GM18498 (cell line): ENCODE data around the gene HABP2.

Experiments used
- ATAC-seq: cut with Tn5 transposase; IDR thresholded peaks from one replicate; pipeline ENCODE4 v1.9.1; 2021; ENCODE audit warnings: mild to moderate bottlenecking, moderate library complexity; ENCODE audit not compliant: unreplicated experiment

Gene HABP2

GRCh38 chr10:113554214-113554613, 1.4 kb downstream of the HABP2 start:
- ATAC-seq, result no peak

GRCh38 chr10:113555245-113555644, 2.4 kb downstream of the HABP2 start:
- ATAC-seq, result no peak

GRCh38 chr10:113555751-113556150, 2.9 kb downstream of the HABP2 start:
- no peak for ATAC-seq

- ATAC-seq, result no peak
Observed at GRCh38 chr10:113557424-113557862, 4.6 kb downstream of the HABP2 start.

- ATAC-seq, result no peak
Observed at GRCh38 chr10:113557903-113558321, 5.1 kb downstream of the HABP2 start.

GRCh38 chr10:113560071-113560470, 7.2 kb downstream of the HABP2 start:
- no peak for ATAC-seq

GRCh38 chr10:113561214-113561613, 8.4 kb downstream of the HABP2 start:
- ATAC-seq, result no peak

- ATAC-seq, result no peak
Observed at GRCh38 chr10:113562069-113562468, 9.2 kb downstream of the HABP2 start.

- no peak for ATAC-seq
Observed at GRCh38 chr10:113562704-113563103, 9.9 kb downstream of the HABP2 start.

GRCh38 chr10:113563306-113564088, 10.6 kb downstream of the HABP2 start:
- peak; percentile 99 for ATAC-seq

- no peak for ATAC-seq
Observed at GRCh38 chr10:113565364-113565763, 12.5 kb downstream of the HABP2 start.

- ATAC-seq, result no peak
Observed at GRCh38 chr10:113566888-113567287, 14.0 kb downstream of the HABP2 start.

GRCh38 chr10:113569576-113569975, 16.7 kb downstream of the HABP2 start:
- ATAC-seq, result no peak

GRCh38 chr10:113572520-113573290, 19.9 kb downstream of the HABP2 start:
- no peak for ATAC-seq

- no peak for ATAC-seq
Observed at GRCh38 chr10:113573368-113573767, 20.5 kb downstream of the HABP2 start.

- no peak for ATAC-seq
Observed at GRCh38 chr10:113576852-113577251, 24.0 kb downstream of the HABP2 start.

- ATAC-seq, result no peak
Observed at GRCh38 chr10:113578773-113579172, 25.9 kb downstream of the HABP2 start.

- ATAC-seq, result no peak
Observed at GRCh38 chr10:113581092-113581491, 28.2 kb downstream of the HABP2 start.

- ATAC-seq, result no peak
Observed at GRCh38 chr10:113583571-113583970, 30.7 kb downstream of the HABP2 start.

- ATAC-seq, result no peak
Observed at GRCh38 chr10:113585949-113586348, 33.1 kb downstream of the HABP2 start.

- no peak for ATAC-seq
Observed at GRCh38 chr10:113589201-113589770, 36.4 kb downstream of the HABP2 start.

- ATAC-seq, result no peak
Observed at GRCh38 chr10:113590581-113590980, 37.7 kb downstream of the HABP2 start.
